Duodenal mucosa (tissue), 2 donors: ENCODE results near the gene MED25.

ENCODE experiments used
- H3K27ac ChIP-seq: one replicate; pipeline ENCODE4 v1.7.0; 2013; ENCODE audit warnings: low read depth, low read length
- H3K27me3 ChIP-seq, 2 donors: one replicate each; pipeline ENCODE4 v1.7.0; 2013; ENCODE audit warnings: low read length in 2 of 2, control low read depth in 1 of 2; ENCODE audit not compliant: insufficient read depth in 2 of 2, control insufficient read depth in 1 of 2
- H3K36me3 ChIP-seq, 2 donors: one replicate each; pipeline ENCODE4 v1.7.0; 2013; ENCODE audit warnings: low read length in 2 of 2, control low read depth in 1 of 2; ENCODE audit not compliant: insufficient read depth in 2 of 2, control insufficient read depth in 1 of 2
- H3K4me1 ChIP-seq, 2 donors: one replicate each; pipeline ENCODE4 v1.7.0; 2013; ENCODE audit warnings: low read length in 2 of 2, control low read depth in 1 of 2; ENCODE audit not compliant: insufficient read depth in 2 of 2, control insufficient read depth in 1 of 2
- H3K4me3 ChIP-seq, 2 donors: one replicate each; pipeline ENCODE4 v1.7.0; 2013; ENCODE audit warnings: low read length in 2 of 2, low read depth in 1 of 2
- H3K9ac ChIP-seq, 2 donors: one replicate each; pipeline ENCODE4 v1.7.0; 2013; ENCODE audit warnings: low read length in 2 of 2, low read depth in 1 of 2
- H3K9me3 ChIP-seq, 2 donors: one replicate each; pipeline ENCODE4 v1.7.0; 2013; ENCODE audit warnings: low read length in 2 of 2, control low read depth in 1 of 2; ENCODE audit not compliant: control insufficient read depth in 1 of 2

The MED25 gene

DNA sequence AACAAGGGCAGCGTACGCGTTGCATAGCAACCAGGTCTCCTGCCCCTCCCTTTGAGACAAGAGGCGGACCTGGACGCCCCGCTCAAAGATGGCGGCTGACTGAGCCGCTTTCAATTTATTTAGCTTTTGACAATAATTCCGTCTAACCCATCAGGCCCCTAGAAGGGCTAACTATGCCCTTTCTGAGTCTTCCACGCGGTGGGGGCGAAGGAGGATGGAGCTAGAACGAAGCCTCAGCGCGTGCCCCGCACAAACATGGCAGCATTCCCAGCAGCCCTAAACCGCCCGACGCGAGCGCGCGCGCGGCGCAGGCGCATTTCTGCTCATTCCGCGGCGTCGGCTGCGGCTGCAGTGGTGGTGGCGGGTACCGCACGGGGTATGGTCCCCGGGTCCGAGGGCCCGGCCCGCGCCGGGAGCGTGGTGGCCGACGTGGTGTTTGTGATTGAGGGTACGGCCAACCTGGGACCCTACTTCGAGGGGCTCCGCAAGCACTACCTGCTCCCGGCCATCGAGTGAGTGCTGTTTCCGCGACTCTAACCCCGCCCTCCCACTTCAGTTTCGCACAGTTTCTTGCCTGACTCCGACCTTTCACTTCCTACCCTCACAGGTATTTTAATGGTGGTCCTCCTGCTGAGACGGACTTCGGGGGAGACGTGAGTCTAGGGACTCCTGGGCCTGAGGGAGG is at the start of gene MED25:
MED25 (plus strand) TSS at position 326 of the 685 bp plus-strand sequence; CDS start at position 379, 53 bp downstream.
- no peaks in the 10 kb centered on the region for H3K9me3 ChIP-seq
- peak within 1 kb of the TSS; percentile 73 to 86 for H3K9ac ChIP-seq
- H3K4me1 ChIP-seq, result peaks cover 9 to 13% of the 10 kb centered on the region in 2 donors

DNA sequence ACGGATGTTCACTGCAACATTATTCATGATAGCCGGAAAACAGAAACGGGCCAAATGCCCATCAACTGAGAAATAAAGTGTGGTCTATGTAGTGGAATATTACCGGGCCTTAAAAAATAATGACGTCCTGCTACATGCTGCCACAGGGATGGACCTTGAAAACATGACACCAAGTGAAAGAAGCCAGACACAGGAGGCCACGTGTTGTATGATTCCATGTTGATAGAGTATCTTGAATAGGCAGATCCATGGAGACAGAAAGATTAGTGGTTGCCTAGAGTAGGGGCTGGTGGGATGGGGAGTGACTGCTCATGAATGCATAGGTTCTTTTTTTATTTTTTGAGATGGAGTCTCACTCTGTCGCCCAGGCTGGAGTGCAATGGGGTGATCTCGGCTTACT is 47.6 kb upstream of the MED25 start:
- H3K9me3 ChIP-seq, result no peaks in the 10 kb centered on the region
- peaks cover 18 to 27% of the 10 kb centered on the region in 2 donors for H3K4me1 ChIP-seq
- H3K27me3 ChIP-seq, result no peaks in the 10 kb centered on the region
- H3K27ac ChIP-seq, result no peak overlapping the region
- peaks cover 3 to 8% of the 10 kb centered on the region in 2 donors for H3K36me3 ChIP-seq
- H3K9ac ChIP-seq, result no peak overlapping the region
- H3K4me3 ChIP-seq, result no peak overlapping the region

More for the DNA sequence above, at the start of gene MED25:
- H3K27ac ChIP-seq, result peak within 1 kb of the TSS; percentile 82
- no peaks in the 10 kb centered on the region for H3K27me3 ChIP-seq
- peak within 1 kb of the TSS; percentile 76 to 94 for H3K4me3 ChIP-seq
- peaks cover 0 to 2% of the 10 kb centered on the region in 2 donors for H3K36me3 ChIP-seq

DNA sequence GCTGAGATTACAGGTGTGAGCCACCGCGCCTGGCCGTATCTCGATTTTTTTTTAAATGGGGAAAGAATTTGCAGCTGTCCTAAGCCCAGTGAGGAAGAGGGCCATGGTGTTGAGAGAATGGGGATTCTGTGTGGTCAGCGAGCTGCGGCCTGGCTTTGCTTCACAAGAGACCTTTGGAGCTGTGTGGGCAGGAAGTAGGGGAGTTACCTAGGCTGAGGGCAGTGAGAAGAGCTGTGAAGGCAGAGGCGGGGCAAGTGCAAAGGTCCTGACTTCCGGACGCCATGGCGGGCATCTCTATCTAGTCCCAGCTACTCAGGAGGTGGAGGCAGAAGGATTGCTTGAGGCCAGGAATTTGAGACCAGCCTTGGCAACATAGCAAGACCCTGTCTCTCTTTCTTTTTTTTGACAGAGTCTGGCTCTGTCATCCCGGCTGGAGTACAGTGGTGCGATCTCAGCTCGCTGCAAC is 46.4 kb upstream of the MED25 start:
- Histone ChIP-seq H3K27ac (no peak overlapping the region), H3K9ac (no peak overlapping the region), H3K27me3 (no peaks in the 10 kb centered on the region), H3K4me3 (no peak overlapping the region), H3K36me3 (peaks cover 3 to 12% of the 10 kb centered on the region in 2 donors), H3K4me1 (peaks cover 13 to 22% of the 10 kb centered on the region in 2 donors), H3K9me3 (no peaks in the 10 kb centered on the region)

DNA sequence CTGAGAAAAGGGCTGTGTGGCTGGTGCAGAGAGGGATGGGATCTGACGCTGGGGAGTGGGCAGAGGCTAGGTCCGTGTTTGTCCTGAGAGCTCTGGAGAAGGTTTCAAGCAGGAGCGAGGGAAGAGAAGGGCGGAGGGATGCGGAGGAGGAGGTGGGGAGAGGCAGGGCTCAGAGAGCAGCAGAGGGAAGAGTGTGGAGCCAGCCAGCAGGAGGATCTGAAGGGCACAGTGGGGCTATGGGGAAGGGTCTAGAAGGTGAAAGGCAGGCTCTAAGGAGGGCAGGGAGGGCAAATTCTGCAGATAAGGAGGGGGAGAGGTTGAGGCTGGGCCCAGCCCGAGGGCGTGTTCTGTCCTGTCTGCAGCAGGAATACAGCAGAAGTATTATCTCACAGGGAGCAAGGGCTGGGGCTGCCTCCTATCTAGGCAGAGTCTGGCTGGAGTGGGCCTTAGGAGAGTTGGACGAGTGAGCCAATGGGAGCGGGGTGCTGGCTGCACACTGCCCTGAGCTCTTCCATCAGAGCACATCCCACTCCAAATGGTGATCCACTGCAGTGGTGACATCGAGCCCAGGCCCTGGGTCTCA is 45.1 kb upstream of the MED25 start:
- no peak overlapping the region for H3K4me3 ChIP-seq
- no peak overlapping the region for H3K27ac ChIP-seq
- H3K36me3 ChIP-seq, result peaks cover 3 to 12% of the 10 kb centered on the region in 2 donors
- no peaks in the 10 kb centered on the region for H3K27me3 ChIP-seq
- no peak overlapping the region for H3K9ac ChIP-seq
- H3K4me1 ChIP-seq, result peaks cover 8 to 17% of the 10 kb centered on the region in 2 donors
- H3K9me3 ChIP-seq, result no peaks in the 10 kb centered on the region

DNA sequence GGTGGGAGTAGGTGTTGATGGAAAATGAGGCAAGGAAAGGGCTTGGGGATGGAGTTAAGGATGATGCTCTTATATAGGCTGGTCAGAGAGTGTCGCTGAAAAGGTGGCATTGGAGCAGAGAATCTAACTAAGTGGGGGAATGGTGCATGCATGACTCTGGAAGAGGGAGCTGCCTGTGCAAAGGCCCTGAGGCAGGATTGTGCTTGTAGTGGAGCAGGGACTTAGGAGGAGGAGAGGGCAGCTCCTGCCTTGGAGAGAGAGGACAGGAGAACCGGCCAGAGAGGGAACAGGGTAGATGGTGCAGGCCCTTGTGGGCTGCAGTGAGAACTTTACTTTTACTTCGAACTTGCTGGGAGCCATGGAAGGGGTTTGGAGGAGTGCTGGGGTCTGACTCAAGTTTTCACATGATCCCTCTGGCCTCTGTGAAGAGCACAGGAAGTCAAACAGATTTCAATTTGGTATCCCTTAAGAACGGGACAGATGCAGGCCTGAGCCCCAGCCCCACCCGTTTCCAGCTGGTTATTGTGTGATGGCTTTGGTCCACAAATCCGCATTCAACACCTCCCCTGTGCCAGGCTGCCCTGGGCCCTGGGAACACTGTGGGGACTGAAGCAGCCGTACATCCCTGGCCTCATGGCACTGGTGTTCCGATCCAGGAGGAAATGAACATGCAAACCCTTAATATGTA is 44.3 kb upstream of the MED25 start:
- Histone ChIP-seq H3K9me3 (no peaks in the 10 kb centered on the region), H3K27me3 (no peaks in the 10 kb centered on the region), H3K9ac (no peak overlapping the region), H3K36me3 (peaks cover 3 to 9% of the 10 kb centered on the region in 2 donors), H3K4me3 (no peak overlapping the region), H3K4me1 (peaks cover 3 to 9% of the 10 kb centered on the region in 2 donors), H3K27ac (no peak overlapping the region)

DNA sequence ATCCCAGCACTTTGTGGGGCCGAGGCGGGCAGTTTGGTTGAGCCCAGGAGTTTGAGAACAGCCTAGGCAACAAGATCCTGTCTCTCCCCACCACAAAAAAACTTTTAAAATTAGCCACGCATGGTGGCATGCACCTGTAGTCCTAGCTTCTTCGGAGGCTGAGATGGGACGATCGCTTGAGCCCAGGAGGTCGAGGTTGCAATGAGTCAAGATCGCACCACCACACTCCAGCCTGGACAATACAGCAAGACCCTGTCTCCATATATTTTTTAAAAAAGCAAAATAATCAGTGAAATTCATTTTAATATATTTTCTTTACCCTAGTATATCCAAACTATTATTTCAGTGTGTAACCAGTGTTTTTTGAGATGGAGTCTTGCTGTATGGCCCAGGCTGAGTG is 43.1 kb upstream of the MED25 start:
- Histone ChIP-seq H3K36me3 (peaks cover 3 to 9% of the 10 kb centered on the region in 2 donors), H3K9ac (no peak overlapping the region), H3K27me3 (no peaks in the 10 kb centered on the region), H3K4me3 (no peak overlapping the region), H3K4me1 (peaks cover 3 to 9% of the 10 kb centered on the region in 2 donors), H3K27ac (no peak overlapping the region), H3K9me3 (no peaks in the 10 kb centered on the region)

DNA sequence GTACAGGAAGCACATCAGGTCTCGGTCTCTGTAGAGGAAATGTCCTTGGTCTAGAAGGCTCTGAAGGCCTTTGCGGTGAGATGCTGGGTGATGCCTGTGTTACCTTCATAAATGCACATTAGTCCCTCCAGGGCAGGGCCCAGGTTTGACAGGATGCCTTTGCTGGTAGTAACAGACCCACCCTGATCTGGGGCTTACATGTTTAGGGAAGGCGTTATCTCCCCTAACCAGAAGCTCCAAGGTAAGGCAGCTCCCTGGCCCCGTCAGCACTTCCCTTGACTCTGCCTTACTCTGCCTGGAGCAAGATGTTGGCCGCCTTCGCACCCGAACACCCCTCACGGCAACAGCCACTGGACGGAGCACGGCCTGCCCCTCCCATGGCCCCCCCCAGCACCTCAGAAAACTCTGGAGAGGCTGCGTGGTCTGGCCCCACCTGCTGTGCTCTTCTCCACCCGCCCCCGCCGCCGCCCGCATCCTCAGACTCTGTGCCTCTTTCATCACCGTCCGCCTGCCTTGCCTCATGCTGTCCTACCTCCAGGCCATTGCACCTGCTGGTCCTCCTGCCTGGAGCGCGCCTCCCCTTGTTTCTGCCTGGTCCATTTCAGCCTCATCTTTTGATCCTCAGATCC is 42.2 kb upstream of the MED25 start:
- Histone ChIP-seq H3K4me3 (no peak overlapping the region), H3K27me3 (no peaks in the 10 kb centered on the region), H3K27ac (no peak overlapping the region), H3K36me3 (peaks cover 3 to 9% of the 10 kb centered on the region in 2 donors), H3K9ac (no peak overlapping the region), H3K4me1 (peaks cover 3 to 9% of the 10 kb centered on the region in 2 donors), H3K9me3 (no peaks in the 10 kb centered on the region)

DNA sequence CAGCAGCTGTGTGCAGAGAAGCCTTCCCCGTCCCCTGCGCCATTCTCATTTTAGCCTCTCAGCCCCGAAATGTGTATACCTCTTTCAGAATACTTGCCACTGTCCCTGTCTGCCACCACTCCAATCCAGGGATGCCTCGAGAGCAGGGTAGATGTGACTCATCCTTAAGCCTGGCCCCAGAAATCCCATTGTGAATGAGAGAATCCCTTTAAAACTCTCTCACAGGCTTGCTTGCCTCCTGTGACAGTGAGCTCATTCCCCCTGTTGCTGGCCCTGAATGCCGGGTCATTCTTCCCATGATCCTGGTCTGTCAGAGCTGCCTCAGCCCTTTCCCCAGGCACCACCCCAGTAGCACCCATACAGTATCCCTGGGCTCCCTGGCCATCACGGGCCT is 41.7 kb upstream of the MED25 start:
- Histone ChIP-seq H3K4me3 (no peak overlapping the region), H3K9ac (no peak overlapping the region), H3K27me3 (no peaks in the 10 kb centered on the region), H3K27ac (no peak overlapping the region), H3K36me3 (peaks cover 3 to 9% of the 10 kb centered on the region in 2 donors), H3K4me1 (peaks cover 3 to 9% of the 10 kb centered on the region in 2 donors), H3K9me3 (no peaks in the 10 kb centered on the region)

DNA sequence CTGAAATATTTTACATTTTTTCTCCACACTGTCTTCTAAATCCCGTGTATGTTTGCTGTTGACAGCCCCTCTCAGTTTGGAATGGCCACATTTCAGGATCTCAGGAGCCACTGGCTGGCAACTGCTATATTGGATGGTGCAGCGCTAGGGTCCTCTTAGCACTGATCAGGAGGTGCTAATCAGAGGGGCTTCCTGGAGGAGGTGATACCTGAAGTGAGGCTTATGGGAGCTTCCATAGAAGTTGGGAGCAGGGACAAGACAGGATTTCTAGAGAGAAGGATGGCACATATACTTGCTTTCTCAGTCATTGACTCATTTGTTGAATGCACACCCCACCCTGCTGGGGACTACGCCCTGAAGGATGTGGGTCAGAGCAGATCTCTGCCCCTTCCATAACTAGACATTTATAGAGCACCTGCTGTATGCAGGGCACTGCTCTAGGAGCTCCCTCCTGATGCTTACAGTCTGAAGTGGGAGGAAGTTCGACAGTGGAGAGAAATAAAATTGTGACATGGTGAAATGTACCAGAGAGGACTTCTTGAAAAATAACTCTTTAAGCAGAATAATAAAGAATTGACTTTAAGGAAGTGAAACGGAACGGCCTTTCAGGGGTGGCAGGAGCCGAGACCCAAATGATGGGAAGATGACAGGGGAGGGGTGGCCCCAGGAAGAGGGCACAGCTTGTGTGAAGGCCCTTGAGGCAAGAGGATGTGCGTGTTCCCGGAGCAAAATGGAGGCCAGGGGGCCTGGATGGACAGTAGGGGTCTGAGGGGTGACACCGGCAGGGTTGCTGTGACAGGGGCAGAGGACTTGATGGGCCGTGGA is 38.1 kb upstream of the MED25 start:
- no peaks in the 10 kb centered on the region for H3K27me3 ChIP-seq
- H3K4me3 ChIP-seq, result no peak overlapping the region
- no peaks in the 10 kb centered on the region for H3K4me1 ChIP-seq
- H3K27ac ChIP-seq, result no peak overlapping the region
- H3K36me3 ChIP-seq, result peaks cover 11 to 26% of the 10 kb centered on the region in 2 donors
- no peak overlapping the region for H3K9ac ChIP-seq
- H3K9me3 ChIP-seq, result no peaks in the 10 kb centered on the region
